Fibroblast of lung (primary cell): ENCODE measurements around the gene STK10.

ENCODE experiments used
- EZH2 ChIP-seq: IDR thresholded peaks from 2 replicates; pipeline ENCODE4 v1.5.1; 2012; ENCODE audit warnings: low read length, control low read depth, mild to moderate bottlenecking; ENCODE audit errors: missing control alignments
- TF ChIP-seq, protein P1 (sequence below), 2 donors: IDR thresholded peaks in 1 of 2; conservative IDR thresholded peaks in 1 of 2; 1 replicate in 1 of 2; 2 replicates in 1 of 2; pipeline ENCODE4 v1.5.1; 2011 to 2012; ENCODE audit warnings: low read length in 2 of 2, control low read depth in 1 of 2, inconsistent platforms in 1 of 2, low read depth in 1 of 2, mild to moderate bottlenecking in 1 of 2

DNA sequence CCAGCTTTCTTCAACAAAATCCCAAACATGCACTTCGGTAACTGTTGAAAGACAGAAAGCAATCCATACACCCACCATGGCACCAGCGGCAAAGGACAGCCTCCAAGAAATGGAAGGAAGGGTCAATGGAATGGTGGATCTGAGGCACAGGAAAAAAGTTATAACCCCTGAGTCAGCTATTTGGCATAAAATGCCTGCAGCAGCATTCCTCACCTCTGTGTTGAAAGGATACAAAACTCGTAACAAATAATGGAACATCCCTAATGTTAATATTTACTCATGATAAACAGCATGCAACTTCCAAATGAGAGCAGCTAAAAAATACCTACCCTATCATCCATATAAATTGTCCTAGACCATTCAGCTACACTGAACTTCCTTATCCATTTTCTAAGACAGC is 191.0 kb downstream of the STK10 start:
- TF ChIP-seq, protein P1, sequence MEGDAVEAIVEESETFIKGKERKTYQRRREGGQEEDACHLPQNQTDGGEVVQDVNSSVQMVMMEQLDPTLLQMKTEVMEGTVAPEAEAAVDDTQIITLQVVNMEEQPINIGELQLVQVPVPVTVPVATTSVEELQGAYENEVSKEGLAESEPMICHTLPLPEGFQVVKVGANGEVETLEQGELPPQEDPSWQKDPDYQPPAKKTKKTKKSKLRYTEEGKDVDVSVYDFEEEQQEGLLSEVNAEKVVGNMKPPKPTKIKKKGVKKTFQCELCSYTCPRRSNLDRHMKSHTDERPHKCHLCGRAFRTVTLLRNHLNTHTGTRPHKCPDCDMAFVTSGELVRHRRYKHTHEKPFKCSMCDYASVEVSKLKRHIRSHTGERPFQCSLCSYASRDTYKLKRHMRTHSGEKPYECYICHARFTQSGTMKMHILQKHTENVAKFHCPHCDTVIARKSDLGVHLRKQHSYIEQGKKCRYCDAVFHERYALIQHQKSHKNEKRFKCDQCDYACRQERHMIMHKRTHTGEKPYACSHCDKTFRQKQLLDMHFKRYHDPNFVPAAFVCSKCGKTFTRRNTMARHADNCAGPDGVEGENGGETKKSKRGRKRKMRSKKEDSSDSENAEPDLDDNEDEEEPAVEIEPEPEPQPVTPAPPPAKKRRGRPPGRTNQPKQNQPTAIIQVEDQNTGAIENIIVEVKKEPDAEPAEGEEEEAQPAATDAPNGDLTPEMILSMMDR (conservative IDR thresholded peaks at IDR 0.05 in 1 of 2, IDR thresholded peaks at IDR 0.05 in 1 of 2; ENCODE audit: low read depth in 1 of 2, low read length in 2 of 2), result no peak
- no peak for TF ChIP-seq EZH2
